HG03354 (cell line): ENCODE results near the gene ZNF441.

ENCODE experiments used
- ATAC-seq: cut with Tn5 transposase; IDR thresholded peaks from one replicate; pipeline ENCODE4 v1.9.1; 2021; ENCODE audit warnings: mild to moderate bottlenecking; ENCODE audit not compliant: unreplicated experiment, poor library complexity, severe bottlenecking

ZNF441 gene

DNA sequence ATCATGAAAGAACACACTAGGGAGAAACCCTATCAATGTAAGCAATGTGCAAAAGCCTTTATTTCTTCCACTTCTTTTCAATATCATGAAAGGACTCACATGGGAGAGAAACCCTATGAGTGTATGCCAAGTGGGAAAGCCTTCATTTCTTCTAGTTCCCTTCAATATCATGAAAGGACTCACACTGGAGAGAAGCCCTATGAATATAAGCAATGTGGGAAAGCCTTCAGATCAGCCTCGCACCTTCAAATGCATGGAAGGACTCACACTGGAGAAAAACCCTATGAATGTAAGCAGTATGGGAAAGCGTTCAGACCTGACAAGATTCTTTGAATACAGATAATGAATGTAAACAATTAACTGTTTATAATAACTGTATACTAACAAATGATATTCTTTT lies 66.7 kb downstream of the ZNF441 start:
- ATAC-seq = no peak
